Raji (cell line): ENCODE measurements around the gene CDH18.

ENCODE experiments used
- POLR2A ChIP-seq: IDR thresholded peaks from 2 replicates; pipeline ENCODE4 v1.6.1; 2011; ENCODE audit warnings: low read depth, low read length, control low read depth; ENCODE audit not compliant: insufficient read depth

The CDH18 gene

DNA sequence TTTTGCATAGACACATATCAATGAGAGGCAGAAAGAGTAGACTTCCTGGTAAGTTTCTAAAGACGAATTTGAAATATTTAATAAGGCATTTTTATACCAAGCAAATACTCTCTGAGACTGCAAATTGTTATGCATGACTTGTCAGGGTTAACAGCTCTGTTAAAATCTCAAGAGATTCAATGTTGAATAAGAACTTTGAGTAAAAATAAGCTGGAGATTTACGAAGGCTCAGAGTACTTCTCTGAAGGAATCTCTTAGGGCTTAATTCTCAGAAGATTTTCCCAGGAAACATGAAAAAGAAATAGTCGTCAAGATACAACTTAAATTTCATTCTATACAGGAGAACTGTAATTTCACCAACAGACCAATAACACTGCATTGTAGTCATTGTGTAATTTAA is 259.4 kb downstream of the CDH18 start:
- TF ChIP-seq POLR2A, result no peak

GRCh38 chr5:19719109-19719508 is 268.9 kb downstream of the CDH18 start:
- no peak for TF ChIP-seq POLR2A

DNA sequence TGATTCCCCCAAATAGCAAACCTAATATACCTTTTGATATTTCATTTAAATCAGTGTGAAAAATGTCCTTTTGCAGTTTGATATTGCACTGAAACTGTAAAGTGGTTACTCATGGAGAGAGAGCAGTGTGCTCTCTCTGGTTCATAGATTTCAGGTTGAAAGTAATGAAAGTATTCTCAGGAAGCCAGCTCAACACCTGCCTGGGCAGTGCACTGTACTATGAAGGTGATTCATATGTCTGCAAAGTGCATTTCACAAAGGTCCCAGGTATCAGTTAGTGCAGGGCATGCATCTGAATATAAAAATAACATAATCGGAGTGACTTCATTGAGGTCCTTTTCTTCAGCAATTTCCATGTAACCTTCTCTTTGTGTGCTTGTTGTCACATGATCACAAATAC is 274.3 kb downstream of the CDH18 start:
- no peak for TF ChIP-seq POLR2A

GRCh38 chr5:19709403-19709802 is 278.6 kb downstream of the CDH18 start:
- no peak for TF ChIP-seq POLR2A

- no peak for TF ChIP-seq POLR2A
These were observed 281.2 kb downstream of the CDH18 start for GRCh38 chr5:19706776-19707175.

GRCh38 chr5:19701731-19702130 is 286.3 kb downstream of the CDH18 start:
- TF ChIP-seq POLR2A, result no peak

GRCh38 chr5:19694949-19695611 is 292.9 kb downstream of the CDH18 start:
- TF ChIP-seq POLR2A, result no peak

DNA sequence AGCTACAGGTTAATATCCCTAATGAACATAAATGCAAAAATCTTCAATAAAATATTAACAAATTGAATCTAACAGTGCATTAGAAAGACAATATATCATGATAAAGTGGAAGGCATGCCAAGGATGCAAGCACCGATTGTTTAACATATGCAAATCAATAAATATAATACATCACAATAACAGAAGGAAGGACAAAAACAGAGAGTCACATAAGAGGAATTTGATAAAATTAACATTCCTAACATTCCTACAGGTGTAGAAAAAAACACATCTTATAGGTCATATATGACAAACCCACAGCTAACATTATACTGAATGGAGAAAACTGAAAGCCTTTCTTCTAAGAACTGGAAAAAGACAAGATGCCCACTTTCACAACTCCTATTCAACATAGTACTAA is 297.0 kb downstream of the CDH18 start:
- no peak for TF ChIP-seq POLR2A

DNA sequence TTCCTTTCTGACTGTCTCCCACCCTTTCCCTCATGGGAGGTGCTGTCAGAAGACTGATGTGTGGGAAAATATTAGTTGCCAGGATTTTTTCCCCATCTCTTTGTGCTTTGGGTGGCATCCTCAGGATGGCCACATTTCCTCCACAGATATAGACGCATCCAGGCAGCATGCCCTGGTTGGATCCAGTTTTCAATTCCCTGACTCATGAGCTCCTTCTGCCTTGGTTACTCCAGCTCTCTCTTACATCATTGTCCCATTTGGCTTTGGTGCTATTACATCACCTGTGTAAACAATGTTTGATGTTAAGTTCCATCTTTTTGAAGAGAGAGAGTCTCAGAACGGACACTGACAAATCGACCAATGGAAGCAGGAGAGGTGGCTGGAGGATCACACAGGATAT is 302.5 kb downstream of the CDH18 start:
- no peak for TF ChIP-seq POLR2A

DNA sequence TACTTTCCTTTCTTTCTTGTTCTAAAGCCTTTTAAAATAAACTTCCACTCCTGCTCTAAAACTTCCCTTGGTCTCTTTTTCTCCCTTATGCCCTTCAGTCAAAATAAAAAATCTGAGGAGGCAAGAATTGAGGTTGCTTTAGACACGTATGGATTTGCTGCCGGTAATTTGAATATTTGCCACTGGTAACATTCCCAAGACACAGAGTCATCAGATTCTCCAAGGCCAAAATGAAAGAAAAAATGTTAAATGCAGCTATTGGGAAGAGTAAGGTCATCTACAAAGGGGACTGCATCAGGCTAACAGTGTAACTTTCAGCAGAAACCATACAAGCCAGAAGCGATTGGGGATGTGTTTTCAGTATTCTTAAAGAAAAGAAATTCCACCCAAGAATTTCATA is 311.1 kb downstream of the CDH18 start:
- no peak for TF ChIP-seq POLR2A

- TF ChIP-seq POLR2A, result no peak
These were observed 327.3 kb downstream of the CDH18 start for GRCh38 chr5:19660679-19661078.

- TF ChIP-seq POLR2A, result no peak
These were observed 332.4 kb downstream of the CDH18 start for GRCh38 chr5:19655627-19656026.

DNA sequence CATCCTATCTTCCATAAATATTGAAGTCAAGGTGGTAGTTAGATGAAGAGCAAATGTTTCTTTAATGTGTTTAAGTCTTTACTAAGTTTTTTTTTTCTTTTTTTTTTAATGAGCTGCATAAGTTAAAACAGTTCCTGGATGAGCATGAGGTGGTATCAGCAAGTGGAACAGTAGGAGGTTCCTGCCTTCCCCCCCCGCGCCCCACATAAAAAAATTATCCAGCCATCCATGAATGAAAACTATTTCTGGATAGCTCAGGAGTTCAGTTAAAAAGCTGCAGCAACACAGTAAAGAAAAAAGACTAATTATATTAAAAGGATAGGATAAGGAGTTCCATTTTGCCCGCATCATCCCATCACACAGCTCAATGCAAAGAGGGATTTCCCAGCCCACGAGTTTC is 349.5 kb downstream of the CDH18 start:
- TF ChIP-seq POLR2A, result no peak

- no peak for TF ChIP-seq POLR2A
These were observed 357.1 kb downstream of the CDH18 start for GRCh38 chr5:19630876-19631275.

DNA sequence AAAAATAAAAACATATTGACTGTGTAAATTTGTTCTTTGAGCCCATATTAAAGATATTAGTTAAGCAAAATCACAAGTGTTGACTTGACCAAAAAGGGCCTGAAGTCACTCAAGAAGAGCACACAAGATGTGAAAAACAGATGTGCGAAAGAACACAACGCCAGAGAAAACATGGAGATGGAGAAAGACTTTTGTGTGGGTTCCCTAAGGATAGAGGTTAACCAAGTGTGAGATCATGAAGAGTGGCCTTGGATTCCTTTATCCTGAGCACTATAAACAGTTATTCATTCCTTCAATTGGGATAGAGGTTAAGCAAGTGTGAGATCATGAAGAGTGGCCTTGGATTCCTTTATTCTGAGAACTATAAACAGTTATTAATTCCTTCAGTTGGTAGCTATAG is 361.8 kb downstream of the CDH18 start:
- TF ChIP-seq POLR2A, result no peak

GRCh38 chr5:19625562-19625961 is 362.4 kb downstream of the CDH18 start:
- no peak for TF ChIP-seq POLR2A

GRCh38 chr5:19619571-19619970 is 368.4 kb downstream of the CDH18 start:
- TF ChIP-seq POLR2A, result no peak
